CD4-positive, alpha-beta memory T cell (primary cell): ENCODE results near the gene APPBP2. TPM values are rescaled to one million over a fixed set of nuclear protein-coding genes. Genes with fewer than 3 reads are reported as not detected.

Experiments
- polyA plus RNA-seq, 2 donors: library from polyadenylated mRNA; unstranded; fragments of 300-500 nt; fragmentation: Illumina TruSeq; gene quantifications; one replicate each; pipeline ENCODE4 v1.2.3, GENCODE V29; 2021
- total RNA-seq, 2 experiments: library from RNA; stranded (reverse); gene quantifications; one replicate each; pipeline ENCODE4 v1.2.3, GENCODE V29; 2021

APPBP2 gene
- total and polyA plus RNA-seq, 4 experiments from 2014 or later = 23.9 to 50.8 (median 40.0) TPM

Other genes starting within 250 kb of the APPBP2 start
- 10 to 100 TPM; 31.1 to 36.2 TPM for gene USP32, start 134.1 kb downstream of the APPBP2 start, total RNA-seq
- gene USP32, start 134.1 kb downstream of the APPBP2 start, polyA plus RNA-seq = 1 to 10 TPM; 2.6 to 9.7 TPM
- not detected for gene CHCT1, start 103.8 kb downstream of the APPBP2 start, total RNA-seq
- gene CHCT1, start 103.8 kb downstream of the APPBP2 start, polyA plus RNA-seq = under 1 TPM in 1 of 2 donors, not detected in 1; 0.54 TPM
- gene PPM1D, start 74.0 kb upstream of the APPBP2 start, total RNA-seq = 10 to 100 TPM; 18.9 to 19.4 TPM
- 10 to 100 TPM in 1 of 2 donors, 1 to 10 TPM in 1; 7.0 to 10.1 TPM for gene PPM1D, start 74.0 kb upstream of the APPBP2 start, polyA plus RNA-seq
- 10 to 100 TPM; 40.3 to 42.2 TPM for gene BCAS3, start 151.6 kb upstream of the APPBP2 start, total RNA-seq
- gene BCAS3, start 151.6 kb upstream of the APPBP2 start, polyA plus RNA-seq = 10 to 100 TPM; 27.0 to 45.2 TPM